ENCODE results near the gene CPNE5. TPM values are rescaled to one million over a fixed set of nuclear protein-coding genes. Genes with fewer than 3 reads are reported as not detected.

Gene CPNE5
- total and polyA plus RNA-seq, 4 donors, result 0.93 to 5.2 (median 3.8) TPM

- no peak for TF ChIP-seq CTCF (IDR thresholded peaks at IDR 0.05; ENCODE audit: control extremely low read depth, extremely low read depth)
- peaks cover 0 to 5% (median 0%) of the 10 kb centered on the region in 5 donors for H3K4me1 ChIP-seq (ENCODE audit: control insufficient read depth in 5 of 5, insufficient read depth in 5 of 5, low read length in 5 of 5)
- H3K27ac ChIP-seq (ENCODE audit: low read depth in 1 of 2, low read length in 1 of 2), result no peak overlapping the region
- H3K4me3 ChIP-seq, result no peak overlapping the region
- 95% methylated on average over 6 of the region's 6 CpGs for WGBS, 2 donors
- ATAC-seq (ENCODE audit: insufficient read depth, low FRiP score) (no peak), DNase-seq (no peak)
- H3K9me3 ChIP-seq (ENCODE audit: control insufficient read depth in 4 of 4, insufficient read depth in 3 of 4, low read length in 3 of 4), result no peaks in the 10 kb centered on the region
- H3K36me3 ChIP-seq (ENCODE audit: control insufficient read depth in 4 of 4, insufficient read depth in 4 of 4, low read length in 4 of 4), result no peaks in the 10 kb centered on the region
- H3K9ac ChIP-seq (ENCODE audit: insufficient read depth in 1 of 2, low read length in 2 of 2), result no peak overlapping the region
- H3K27me3 ChIP-seq (ENCODE audit: control insufficient read depth in 3 of 3, insufficient read depth in 3 of 3, low read length in 2 of 3), result no peaks in the 10 kb centered on the region
Observed at GRCh38 chr6:36694616-36695015, 144.6 kb downstream of the CPNE5 start.

GRCh38 chr6:36692861-36693702 lies 146.2 kb downstream of the CPNE5 start:
- Histone ChIP-seq H3K36me3 (ENCODE audit: control insufficient read depth in 4 of 4, insufficient read depth in 4 of 4, low read length in 4 of 4) (no peaks in the 10 kb centered on the region), H3K27me3 (ENCODE audit: control insufficient read depth in 3 of 3, insufficient read depth in 3 of 3, low read length in 2 of 3) (no peaks in the 10 kb centered on the region), H3K4me1 (ENCODE audit: control insufficient read depth in 5 of 5, insufficient read depth in 5 of 5, low read length in 5 of 5) (peaks cover 0 to 5% (median 0%) of the 10 kb centered on the region in 5 donors), H3K27ac (ENCODE audit: low read depth in 1 of 2, low read length in 1 of 2) (no peak overlapping the region), H3K4me3 (no peak overlapping the region), H3K9me3 (ENCODE audit: control insufficient read depth in 4 of 4, insufficient read depth in 3 of 4, low read length in 3 of 4) (no peaks in the 10 kb centered on the region), H3K9ac (ENCODE audit: insufficient read depth in 1 of 2, low read length in 2 of 2) (no peak overlapping the region)
- 72 to 86% methylated on average over 27 of the region's 27 CpGs for WGBS, 2 donors
- ATAC-seq (ENCODE audit: insufficient read depth, low FRiP score) (no peak), DNase-seq (no peak)
- TF ChIP-seq CTCF (IDR thresholded peaks at IDR 0.05; ENCODE audit: control extremely low read depth, extremely low read depth), result no peak

- 28 to 51% methylated on average over 3 of the region's 3 CpGs for WGBS, 2 donors
- H3K9ac ChIP-seq (ENCODE audit: insufficient read depth in 1 of 2, low read length in 2 of 2), result no peak overlapping the region
- no peak for DNase-seq
Observed at GRCh38 chr6:36692220-36692619, 147.0 kb downstream of the CPNE5 start.

More at GRCh38 chr6:36692220-36692619, 147.0 kb downstream of the CPNE5 start:
- no peak for ATAC-seq (ENCODE audit: insufficient read depth, low FRiP score)
- TF ChIP-seq CTCF (IDR thresholded peaks at IDR 0.05; ENCODE audit: control extremely low read depth, extremely low read depth), result no peak
- H3K4me3 ChIP-seq, result no peak overlapping the region
- no peaks in the 10 kb centered on the region for H3K27me3 ChIP-seq (ENCODE audit: control insufficient read depth in 3 of 3, insufficient read depth in 3 of 3, low read length in 2 of 3)
- peaks cover 0 to 5% (median 0%) of the 10 kb centered on the region in 5 donors for H3K4me1 ChIP-seq (ENCODE audit: control insufficient read depth in 5 of 5, insufficient read depth in 5 of 5, low read length in 5 of 5)
- H3K27ac ChIP-seq (ENCODE audit: low read depth in 1 of 2, low read length in 1 of 2), result no peak overlapping the region
- no peaks in the 10 kb centered on the region for H3K9me3 ChIP-seq (ENCODE audit: control insufficient read depth in 4 of 4, insufficient read depth in 3 of 4, low read length in 3 of 4)
- H3K36me3 ChIP-seq (ENCODE audit: control insufficient read depth in 4 of 4, insufficient read depth in 4 of 4, low read length in 4 of 4), result peaks cover 0 to 1% (median 0%) of the 10 kb centered on the region in 4 donors

Measured in lung (tissue), 12 donors.